GM21825 (cell line): ENCODE data around the gene ZNF33B.
"Not testable (repeated sequence)": the region's sequence is repeated elsewhere in the genome, so short reads cannot be mapped to it uniquely, and the experiment has no call there.

ENCODE experiments used
- ATAC-seq: cut with Tn5 transposase; IDR thresholded peaks from one replicate; pipeline ENCODE4 v1.9.1; 2021; ENCODE audit warnings: mild to moderate bottlenecking, moderate library complexity; ENCODE audit not compliant: unreplicated experiment

ZNF33B gene

GRCh38 chr10:42618424-42618823 is 19.9 kb downstream of the ZNF33B start:
- ATAC-seq, result no peak

- no peak for ATAC-seq
Measured at GRCh38 chr10:42615419-42615818, 23.0 kb downstream of the ZNF33B start.

GRCh38 chr10:42609872-42610271 is 28.5 kb downstream of the ZNF33B start:
- no peak for ATAC-seq

GRCh38 chr10:42598249-42598873 is 40.0 kb downstream of the ZNF33B start:
- no peak for ATAC-seq

- no peak for ATAC-seq
Measured at GRCh38 chr10:42596196-42596595, 42.2 kb downstream of the ZNF33B start.

- ATAC-seq, result no peak
Measured at GRCh38 chr10:42594246-42594650, 44.1 kb downstream of the ZNF33B start.

- no peak for ATAC-seq
Measured at GRCh38 chr10:42593284-42593683, 45.1 kb downstream of the ZNF33B start.

GRCh38 chr10:42583828-42584227 is 54.5 kb downstream of the ZNF33B start:
- ATAC-seq, result no peak

- no peak for ATAC-seq
Measured at GRCh38 chr10:42578019-42578418, 60.4 kb downstream of the ZNF33B start.

- no peak for ATAC-seq
Measured at GRCh38 chr10:42576338-42576737, 62.0 kb downstream of the ZNF33B start.

- ATAC-seq, result no peak
Measured at GRCh38 chr10:42574336-42574735, 64.0 kb downstream of the ZNF33B start.

GRCh38 chr10:42556931-42557330 is 81.4 kb downstream of the ZNF33B start:
- no peak for ATAC-seq

- not testable (repeated sequence) for ATAC-seq
Measured at GRCh38 chr10:42553576-42553975, 84.8 kb downstream of the ZNF33B start.

- peak; percentile 19 for ATAC-seq
Measured at GRCh38 chr10:42553064-42553407, 85.3 kb downstream of the ZNF33B start.

- peak; percentile 95 for ATAC-seq
Measured at GRCh38 chr10:42552188-42553063, 85.9 kb downstream of the ZNF33B start.

GRCh38 chr10:42551582-42552187 is 86.7 kb downstream of the ZNF33B start:
- ATAC-seq, result no peak

GRCh38 chr10:42549851-42550250 is 88.5 kb downstream of the ZNF33B start:
- ATAC-seq, result no peak

- ATAC-seq, result no peak
Measured at GRCh38 chr10:42548254-42548653, 90.1 kb downstream of the ZNF33B start.

GRCh38 chr10:42544945-42545344 is 93.4 kb downstream of the ZNF33B start:
- ATAC-seq, result no peak

GRCh38 chr10:42543840-42544372 is 94.5 kb downstream of the ZNF33B start:
- ATAC-seq, result no peak
